IMR-90 (cell line): ENCODE data around the gene CTDSP2. TPM values are rescaled to one million over a fixed set of nuclear protein-coding genes. Genes with fewer than 3 reads are reported as not detected.

Source experiments
- ATAC-seq: fragments of 200-7000 bp; cut with Tn5 transposase; 2 replicates; pipeline ENCODE4 v1.9.1; 2020; ENCODE audit warnings: low read depth, mild to moderate bottlenecking, moderate library complexity
- BruUV-seq: library from RNA; stranded (reverse); fragments of 400-500 nt; replicated peaks from 2 replicates; lab custom pipeline; 2021; lab: Mats Ljungman, UMichigan
- CTCF ChIA-PET: fragments of 300-600 bp; formaldehyde crosslinking; extraction: SDS; loops from one replicate; lab custom pipeline; 2021; ENCODE audit warnings: antibody characterized with exemption; lab: Yijun Ruan, JAX
- POLR2A ChIA-PET: fragments of 300-600 bp; sonication (Branson Sonifier 250); formaldehyde crosslinking; loops from one replicate; lab custom pipeline; 2022; ENCODE audit warnings: antibody characterized with exemption; ENCODE audit not compliant: unreplicated experiment; lab: Charles Lee
- DNase-seq: peaks from one replicate; pipeline ENCODE4 v3.0.0; 2013
- H2AFZ ChIP-seq: replicated peaks from 2 replicates; pipeline ENCODE3; 2013; ENCODE audit warnings: low read length, mild to moderate bottlenecking; ENCODE audit not compliant: poor library complexity
- H2AK5ac ChIP-seq: 2 replicates; pipeline ENCODE4 v1.6.1; 2013; ENCODE audit warnings: low read depth, low read length, inconsistent platforms
- H2AK9ac ChIP-seq: replicated peaks from 2 replicates; pipeline ENCODE3; 2013; ENCODE audit warnings: mild to moderate bottlenecking, low read depth, low read length, moderate library complexity; ENCODE audit not compliant: poor library complexity
- H2BK120ac ChIP-seq: 2 replicates; pipeline ENCODE4 v1.6.1; 2013; ENCODE audit warnings: low read depth, low read length, inconsistent platforms
- H2BK15ac ChIP-seq: 3 replicates; pipeline ENCODE4 v1.6.1; 2013; ENCODE audit warnings: low read depth, low read length, inconsistent platforms
- H2BK20ac ChIP-seq: 2 replicates; pipeline ENCODE4 v1.6.1; 2013; ENCODE audit warnings: low read depth, mild to moderate bottlenecking, inconsistent platforms, low read length, moderate library complexity
- H2BK5ac ChIP-seq: 2 replicates; pipeline ENCODE4 v1.6.1; 2013; ENCODE audit warnings: mild to moderate bottlenecking, low read depth, low read length, inconsistent platforms; ENCODE audit not compliant: poor library complexity, severe bottlenecking
- H3K14ac ChIP-seq: replicated peaks from 2 replicates; pipeline ENCODE4 v1.6.1; 2013; ENCODE audit warnings: low read depth, low read length, inconsistent platforms
- H3K18ac ChIP-seq: 2 replicates; pipeline ENCODE4 v1.6.1; 2013; ENCODE audit warnings: low read depth, low read length, control low read depth
- H3K23ac ChIP-seq: 2 replicates; pipeline ENCODE4 v1.6.1; 2013; ENCODE audit warnings: low read depth, low read length, inconsistent platforms
- H3K27ac ChIP-seq: 2 replicates; pipeline ENCODE4 v1.5.1; 2013; ENCODE audit warnings: mild to moderate bottlenecking, control low read depth, low read length; ENCODE audit not compliant: insufficient read depth
- H3K27me3 ChIP-seq: 2 replicates; pipeline ENCODE4 v1.6.1; 2013; ENCODE audit warnings: low read length; ENCODE audit not compliant: control insufficient read depth, insufficient read depth
- H3K36me3 ChIP-seq: 2 replicates; pipeline ENCODE4 v1.6.1; 2013; ENCODE audit warnings: low read length, mixed read lengths; ENCODE audit not compliant: control insufficient read depth, insufficient read depth
- H3K4ac ChIP-seq: 2 replicates; pipeline ENCODE4 v1.6.1; 2013; ENCODE audit warnings: low read depth, low read length, inconsistent platforms
- H3K4me1 ChIP-seq: 2 replicates; pipeline ENCODE4 v1.6.1; 2013; ENCODE audit warnings: low read length, mixed read lengths; ENCODE audit not compliant: control insufficient read depth, insufficient read depth
- H3K4me2 ChIP-seq: 2 replicates; pipeline ENCODE4 v1.6.1; 2013; ENCODE audit warnings: low read depth, mild to moderate bottlenecking, control low read depth, low read length, moderate library complexity
- H3K4me3 ChIP-seq: 2 replicates; pipeline ENCODE4 v1.5.1; 2013; ENCODE audit warnings: low read depth, mild to moderate bottlenecking, control low read depth, low read length, moderate library complexity; ENCODE audit not compliant: insufficient read depth
- H3K56ac ChIP-seq: 2 replicates; pipeline ENCODE4 v1.6.1; 2013; ENCODE audit warnings: low read length, inconsistent platforms; ENCODE audit not compliant: insufficient read depth; ENCODE audit errors: extremely low read depth
- H3K79me1 ChIP-seq, 2 experiments: 2 replicates each; pipeline ENCODE4 v1.6.1; 2013; ENCODE audit warnings: low read length in 2 of 2, inconsistent platforms in 1 of 2, low read depth in 1 of 2
- H3K9ac ChIP-seq: 2 replicates; pipeline ENCODE4 v1.6.1; 2013; ENCODE audit warnings: low read depth, low read length, control low read depth
- H3K9me1 ChIP-seq: 2 replicates; pipeline ENCODE4 v1.6.1; 2013; ENCODE audit warnings: low read length, inconsistent platforms; ENCODE audit not compliant: insufficient read depth
- H3K9me3 ChIP-seq: 2 replicates; pipeline ENCODE4 v1.6.1; 2013; ENCODE audit warnings: low read length; ENCODE audit not compliant: control insufficient read depth, insufficient read depth
- H4K20me1 ChIP-seq: 2 replicates; pipeline ENCODE4 v1.6.1; 2013; ENCODE audit warnings: low read length, inconsistent platforms; ENCODE audit not compliant: insufficient read depth
- H4K5ac ChIP-seq: 2 replicates; pipeline ENCODE4 v1.6.1; 2013; ENCODE audit warnings: mild to moderate bottlenecking, low read depth, low read length, control low read depth
- H4K8ac ChIP-seq, 2 experiments: 2 replicates each; pipeline ENCODE4 v1.6.1; 2013; ENCODE audit warnings: low read depth in 2 of 2, low read length in 2 of 2, control low read depth in 1 of 2, inconsistent platforms in 1 of 2
- H4K91ac ChIP-seq: 2 replicates; pipeline ENCODE4 v1.6.1; 2013; ENCODE audit warnings: low read depth, low read length, inconsistent platforms; ENCODE audit not compliant: insufficient read depth
- BHLHE40 ChIP-seq: fragments of 150-350 bp; IDR thresholded peaks from 2 replicates; pipeline ENCODE4 v1.6.1; 2016; ENCODE audit warnings: mild to moderate bottlenecking, low read depth, low read length
- CEBPB ChIP-seq: IDR thresholded peaks from 2 replicates; pipeline ENCODE4 v1.6.1; 2012; ENCODE audit warnings: low read depth, low read length, improper control_type of control experiment
- CHD1 ChIP-seq: IDR thresholded peaks from 2 replicates; pipeline ENCODE4 v1.6.1; 2012; ENCODE audit warnings: low read depth, low read length, improper control_type of control experiment
- ELK1 ChIP-seq: fragments of 150-350 bp; IDR thresholded peaks from 2 replicates; pipeline ENCODE4 v1.6.1; 2016; ENCODE audit warnings: low read depth, mild to moderate bottlenecking, low read length, moderate library complexity, borderline replicate concordance
- FOS ChIP-seq: fragments of 150-350 bp; IDR thresholded peaks from 2 replicates; pipeline ENCODE4 v1.6.1; 2016; ENCODE audit warnings: low read depth, low read length
- MAFK ChIP-seq: IDR thresholded peaks from 2 replicates; pipeline ENCODE4 v1.6.1; 2012; ENCODE audit warnings: low read depth, low read length, improper control_type of control experiment
- MAZ ChIP-seq: IDR thresholded peaks from 2 replicates; pipeline ENCODE4 v1.6.1; 2012; ENCODE audit warnings: low read depth, mild to moderate bottlenecking, low read length, improper control_type of control experiment, moderate library complexity, borderline replicate concordance
- MXI1 ChIP-seq: IDR thresholded peaks from 2 replicates; pipeline ENCODE4 v1.6.1; 2012; ENCODE audit warnings: low read depth, mild to moderate bottlenecking, low read length, moderate library complexity, borderline replicate concordance
- NFE2L2 ChIP-seq: fragments of 150-350 bp; IDR thresholded peaks from 2 replicates; pipeline ENCODE4 v1.6.1; 2016; ENCODE audit warnings: low read depth, mild to moderate bottlenecking, low read length
- POLR2A ChIP-seq: IDR thresholded peaks from 2 replicates; pipeline ENCODE4 v1.6.1; 2012; ENCODE audit warnings: mild to moderate bottlenecking, low read depth, low read length
- RAD21 ChIP-seq: IDR thresholded peaks from 2 replicates; pipeline ENCODE4 v1.6.1; 2012; ENCODE audit warnings: low read length, improper control_type of control experiment
- RCOR1 ChIP-seq: IDR thresholded peaks from 2 replicates; pipeline ENCODE4 v1.6.1; 2012; ENCODE audit warnings: mild to moderate bottlenecking, low read length, improper control_type of control experiment; ENCODE audit not compliant: insufficient replicate concordance
- RFX5 ChIP-seq: IDR thresholded peaks from 2 replicates; pipeline ENCODE4 v1.8.0; 2012; ENCODE audit warnings: low read depth, mild to moderate bottlenecking, low read length, moderate library complexity
- SMC3 ChIP-seq: fragments of 150-350 bp; IDR thresholded peaks from 2 replicates; pipeline ENCODE4 v1.6.1; 2016; ENCODE audit warnings: low read depth, mild to moderate bottlenecking, antibody characterized with exemption, low read length, moderate library complexity
- WGBS, 2 experiments: methylation state at CpG; one replicate each; pipeline versions ENCODE4 v1.1.5 to v1.1.7; 2013; ENCODE audit warnings: missing lambda C conversion rate in 2 of 2; ENCODE audit not compliant: insufficient read length in 1 of 2; ENCODE audit errors: extremely low coverage in 2 of 2; 5-methylcytosine and 5-hydroxymethylcytosine counted together
- dilution Hi-C: fragments of 300-500 bp; cut with HindIII; formaldehyde crosslinking; loops from one replicate; pipeline ENCODE4 v1.14.3; 2018; ENCODE audit warnings: low sequenced_read_pairs; ENCODE audit not compliant: unreplicated experiment
- in situ Hi-C: fragments of 300-500 bp; cut with MboI; formaldehyde crosslinking; loops from 3 replicates; pipeline ENCODE4 v1.14.3; 2019; ENCODE audit warnings: low sequenced_read_pairs, inconsistent platforms, mixed read lengths
- intact Hi-C: fragments of 100-400 bp; cut with micrococcal nuclease; formaldehyde crosslinking; loops from 2 replicates; pipeline ENCODE4 v1.10.0; 2022
- polyA plus RNA-seq, 3 experiments: library from polyadenylated mRNA; depleted of rRNA; stranded (reverse); fragments of >200 nt; gene quantifications; 2 replicates each; pipeline ENCODE4 v1.2.3, GENCODE V29; 2012; ENCODE audit warnings: low replicate concordance in 1 of 3
- total RNA-seq: library from RNA; depleted of rRNA; stranded (reverse); fragments of >200 nt; gene quantifications from 2 replicates; pipeline ENCODE4 v1.2.3, GENCODE V29; 2012
- TF ChIP-seq, protein P1 (sequence below): fragments of 150-350 bp; IDR thresholded peaks from 2 replicates; pipeline ENCODE4 v1.6.1; 2017; ENCODE audit warnings: mild to moderate bottlenecking, antibody characterized with exemption, low read length, low read depth
- TF ChIP-seq, protein P2 (sequence below): conservative IDR thresholded peaks from 2 replicates; pipeline ENCODE4 v1.5.1; 2012; ENCODE audit warnings: mild to moderate bottlenecking, low read depth, low read length, improper control_type of control experiment

Gene CTDSP2
- total and polyA plus RNA-seq, 2 of the 4 experiments (the other 2 are of a cell fraction) = 114 to 156 TPM

DNA sequence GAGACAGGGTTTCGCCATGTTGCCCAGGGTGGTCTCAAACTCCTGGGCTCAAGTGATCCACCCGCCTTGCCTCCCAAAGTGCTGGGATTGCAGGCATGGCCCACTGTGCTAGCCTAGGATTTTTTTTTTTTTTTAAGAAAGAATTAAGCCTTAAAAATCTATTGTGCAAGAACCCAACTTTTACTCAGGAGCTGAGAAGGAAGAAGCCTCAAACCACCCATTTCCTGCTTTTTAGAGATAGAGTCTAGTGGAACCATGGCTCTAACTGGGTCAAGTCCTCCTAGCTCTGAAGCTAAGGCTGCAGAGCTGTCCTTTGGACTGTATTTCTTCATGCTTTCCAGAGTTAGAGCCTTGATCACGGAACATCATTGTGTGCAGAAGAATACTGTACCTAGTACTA, 65.3 kb downstream of the CTDSP2 start:
- H4K20me1 ChIP-seq = no peaks in the 10 kb centered on the region
- H2BK15ac ChIP-seq = no peak overlapping the region
- H4K5ac ChIP-seq = no peak overlapping the region
- no peak overlapping the region for H3K4me3 ChIP-seq
- H3K14ac ChIP-seq = no peak overlapping the region
- no peak overlapping the region for H3K4ac ChIP-seq
- H3K23ac ChIP-seq = no peak overlapping the region
- no peak overlapping the region for H2AK9ac ChIP-seq
- H3K9me3 ChIP-seq = no peaks in the 10 kb centered on the region
- 86% methylated on average over 1 of the region's 3 CpGs; no CpG with 5 or more reads in 1 of the 2 experiments for WGBS, 2 experiments
- DNase-seq (no peak), ATAC-seq (no peak)
- H4K8ac ChIP-seq = no peak overlapping the region
- dilution Hi-C loops (no loop called here), intact Hi-C loops (no loop called here), in situ Hi-C loops (no loop called here)
- H3K4me2 ChIP-seq = no peak overlapping the region
- no peak overlapping the region for H3K56ac ChIP-seq
- no peak overlapping the region for H3K9ac ChIP-seq
- H3K27me3 ChIP-seq = no peaks in the 10 kb centered on the region
- no peak overlapping the region for H3K18ac ChIP-seq
- BruUV-seq = no TSS peak
- H2AFZ ChIP-seq = no peak overlapping the region
- ChIA-PET POLR2A (no interaction called here), CTCF (no interaction called here)
- H2BK20ac ChIP-seq = no peak overlapping the region
- TF ChIP-seq CHD1 (no peak), BHLHE40 (no peak), RFX5 (no peak), ELK1 (no peak), CEBPB (no peak), POLR2A (no peak), SMC3 (no peak), NFE2L2 (no peak), MAZ (no peak), MXI1 (no peak), FOS (no peak), RCOR1 (no peak), MAFK (no peak), RAD21 (no peak)
- TF ChIP-seq, protein P1, sequence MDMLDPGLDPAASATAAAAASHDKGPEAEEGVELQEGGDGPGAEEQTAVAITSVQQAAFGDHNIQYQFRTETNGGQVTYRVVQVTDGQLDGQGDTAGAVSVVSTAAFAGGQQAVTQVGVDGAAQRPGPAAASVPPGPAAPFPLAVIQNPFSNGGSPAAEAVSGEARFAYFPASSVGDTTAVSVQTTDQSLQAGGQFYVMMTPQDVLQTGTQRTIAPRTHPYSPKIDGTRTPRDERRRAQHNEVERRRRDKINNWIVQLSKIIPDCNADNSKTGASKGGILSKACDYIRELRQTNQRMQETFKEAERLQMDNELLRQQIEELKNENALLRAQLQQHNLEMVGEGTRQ = no peak
- TF ChIP-seq, protein P2, sequence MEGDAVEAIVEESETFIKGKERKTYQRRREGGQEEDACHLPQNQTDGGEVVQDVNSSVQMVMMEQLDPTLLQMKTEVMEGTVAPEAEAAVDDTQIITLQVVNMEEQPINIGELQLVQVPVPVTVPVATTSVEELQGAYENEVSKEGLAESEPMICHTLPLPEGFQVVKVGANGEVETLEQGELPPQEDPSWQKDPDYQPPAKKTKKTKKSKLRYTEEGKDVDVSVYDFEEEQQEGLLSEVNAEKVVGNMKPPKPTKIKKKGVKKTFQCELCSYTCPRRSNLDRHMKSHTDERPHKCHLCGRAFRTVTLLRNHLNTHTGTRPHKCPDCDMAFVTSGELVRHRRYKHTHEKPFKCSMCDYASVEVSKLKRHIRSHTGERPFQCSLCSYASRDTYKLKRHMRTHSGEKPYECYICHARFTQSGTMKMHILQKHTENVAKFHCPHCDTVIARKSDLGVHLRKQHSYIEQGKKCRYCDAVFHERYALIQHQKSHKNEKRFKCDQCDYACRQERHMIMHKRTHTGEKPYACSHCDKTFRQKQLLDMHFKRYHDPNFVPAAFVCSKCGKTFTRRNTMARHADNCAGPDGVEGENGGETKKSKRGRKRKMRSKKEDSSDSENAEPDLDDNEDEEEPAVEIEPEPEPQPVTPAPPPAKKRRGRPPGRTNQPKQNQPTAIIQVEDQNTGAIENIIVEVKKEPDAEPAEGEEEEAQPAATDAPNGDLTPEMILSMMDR = no peak
- no peaks in the 10 kb centered on the region for H3K9me1 ChIP-seq
- H2AK5ac ChIP-seq = no peak overlapping the region
- peaks cover 13 to 26% of the 10 kb centered on the region in 2 experiments; a peak in 3 of 4 replicates for H3K79me1 ChIP-seq
- H3K36me3 ChIP-seq = peaks cover 8% of the 10 kb centered on the region
- no peak overlapping the region; the same call in 1 of the 2 replicates for H4K91ac ChIP-seq
- H2BK5ac ChIP-seq = no peak overlapping the region
- H2BK120ac ChIP-seq = no peak overlapping the region
- H3K27ac ChIP-seq = no peak overlapping the region
- 0 out of 2 replicates have a peak, but pooled peaks cover 2% of the 10 kb centered on the region for H3K4me1 ChIP-seq
